HG03521 (cell line): ENCODE results near the gene PILRA.
"Not testable (repeated sequence)": the region's sequence is repeated elsewhere in the genome, so short reads cannot be mapped to it uniquely, and the experiment has no call there.

Experiments used
- ATAC-seq: cut with Tn5 transposase; IDR thresholded peaks from one replicate; pipeline ENCODE4 v1.9.1; 2021; ENCODE audit warnings: mild to moderate bottlenecking, moderate library complexity; ENCODE audit not compliant: unreplicated experiment

The PILRA gene

DNA sequence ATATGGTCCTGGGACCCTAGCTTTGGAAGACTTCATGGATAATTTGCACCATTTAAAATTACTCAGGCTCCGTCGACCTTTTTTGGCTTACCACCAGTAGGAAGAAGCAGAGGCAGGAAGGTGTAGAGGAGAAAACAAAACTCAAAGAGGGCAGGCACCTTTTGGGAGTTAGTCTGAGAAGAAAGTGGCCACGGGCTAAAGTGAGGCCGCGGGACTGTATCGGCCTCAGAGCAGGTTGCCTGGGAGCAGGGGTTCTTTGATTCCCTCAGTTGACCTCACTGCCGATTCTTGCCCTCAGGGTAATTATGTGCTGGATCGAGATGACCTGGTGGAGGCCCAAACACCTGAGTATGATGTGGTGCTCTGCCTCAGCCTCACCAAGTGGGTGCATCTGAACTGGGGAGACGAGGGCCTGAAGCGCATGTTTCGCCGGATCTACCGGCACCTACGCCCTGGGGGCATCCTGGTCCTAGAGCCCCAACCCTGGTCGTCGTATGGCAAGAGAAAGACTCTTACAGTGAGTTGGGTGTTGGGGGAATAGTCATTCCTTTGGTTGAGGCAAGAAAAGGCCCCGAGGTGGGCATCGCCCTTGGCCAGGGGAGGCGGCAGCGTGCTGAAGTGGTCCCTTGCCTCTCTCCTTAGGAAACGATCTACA, 59.5 kb downstream of the PILRA start:
- no peak for ATAC-seq

- ATAC-seq, result no peak
Observed at GRCh38 chr7:100433276-100433591, 59.9 kb downstream of the PILRA start.

DNA sequence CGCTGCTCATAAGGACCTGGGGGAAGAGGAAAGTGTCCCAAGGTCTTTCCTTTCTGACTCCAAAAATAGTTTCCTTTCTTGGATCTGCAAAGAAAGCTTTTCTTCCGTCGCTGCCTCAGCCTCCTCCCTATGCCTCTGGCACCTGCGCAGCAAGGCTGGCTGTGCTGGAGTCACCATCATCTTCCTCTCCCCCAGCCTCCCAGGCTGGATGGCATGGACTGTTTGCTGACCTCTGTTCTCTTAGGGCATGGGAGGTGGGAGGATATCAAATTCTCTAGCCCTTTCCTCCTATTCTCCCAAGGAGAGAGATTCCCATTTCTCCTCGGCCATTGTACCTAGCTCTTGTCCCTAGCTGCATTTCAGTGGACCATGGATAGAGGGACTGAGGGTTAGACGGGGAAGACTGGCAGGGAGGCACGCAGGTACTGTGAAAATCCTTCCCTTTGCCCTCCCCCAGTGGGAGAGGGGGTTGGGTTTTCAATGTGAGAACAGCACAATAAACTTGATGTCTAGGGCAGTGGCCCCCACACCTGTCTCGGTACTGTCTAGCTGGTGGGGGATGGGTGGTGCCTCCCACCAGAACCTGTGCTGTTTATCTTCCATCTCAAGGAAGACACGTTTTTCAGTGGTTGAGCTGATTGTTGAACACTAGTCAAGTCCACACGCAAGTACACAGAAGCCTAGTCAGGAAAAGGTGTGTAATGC, 60.5 kb downstream of the PILRA start:
- no peak for ATAC-seq

- no peak for ATAC-seq
Observed at GRCh38 chr7:100434297-100435144, 61.2 kb downstream of the PILRA start.

DNA sequence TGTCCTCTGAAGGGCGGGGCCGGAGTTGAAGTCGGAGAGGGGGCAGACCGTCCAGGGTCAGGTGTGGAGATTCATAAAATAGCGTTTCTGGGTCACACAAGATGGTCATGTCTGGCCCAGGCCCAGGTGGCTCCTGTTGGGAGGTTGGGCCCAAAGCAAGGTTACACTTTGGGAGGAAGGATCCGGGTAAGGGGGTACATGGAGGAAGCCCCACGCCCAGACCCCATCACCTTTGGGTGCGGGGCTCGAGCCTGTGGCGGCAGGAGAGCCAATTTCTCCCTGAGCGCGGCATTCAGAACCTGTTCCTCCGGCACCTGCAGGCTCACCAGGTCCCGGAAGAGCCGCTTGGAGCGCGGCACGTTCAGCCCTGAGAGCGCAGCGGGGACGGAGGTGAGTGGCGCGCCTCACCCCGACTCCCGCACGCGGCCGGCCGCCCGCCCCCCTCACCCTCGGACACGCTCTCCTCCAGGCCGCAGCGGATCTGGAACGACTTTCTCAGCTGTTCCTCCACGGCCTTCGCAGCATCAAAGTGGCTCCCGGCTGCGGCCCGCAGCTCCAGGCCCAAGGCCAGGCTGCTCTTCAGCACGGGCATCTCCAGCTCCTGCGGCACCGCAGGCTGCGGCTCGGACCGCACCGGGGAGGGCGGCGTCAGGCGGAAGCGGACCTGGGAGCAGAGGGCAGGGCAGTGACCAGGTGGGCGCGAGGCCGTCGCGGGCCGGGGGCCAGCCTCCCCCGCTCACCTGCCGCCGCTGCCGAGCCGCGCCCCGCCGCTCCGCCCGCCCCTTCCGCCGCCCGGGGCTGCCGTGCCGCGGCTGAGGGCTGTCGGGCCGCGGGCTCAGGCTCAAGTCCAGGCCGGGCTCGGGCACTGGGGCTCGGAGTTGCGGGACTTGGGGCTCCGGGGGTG, 62.4 kb downstream of the PILRA start:
- peak; percentile 25 for ATAC-seq

DNA sequence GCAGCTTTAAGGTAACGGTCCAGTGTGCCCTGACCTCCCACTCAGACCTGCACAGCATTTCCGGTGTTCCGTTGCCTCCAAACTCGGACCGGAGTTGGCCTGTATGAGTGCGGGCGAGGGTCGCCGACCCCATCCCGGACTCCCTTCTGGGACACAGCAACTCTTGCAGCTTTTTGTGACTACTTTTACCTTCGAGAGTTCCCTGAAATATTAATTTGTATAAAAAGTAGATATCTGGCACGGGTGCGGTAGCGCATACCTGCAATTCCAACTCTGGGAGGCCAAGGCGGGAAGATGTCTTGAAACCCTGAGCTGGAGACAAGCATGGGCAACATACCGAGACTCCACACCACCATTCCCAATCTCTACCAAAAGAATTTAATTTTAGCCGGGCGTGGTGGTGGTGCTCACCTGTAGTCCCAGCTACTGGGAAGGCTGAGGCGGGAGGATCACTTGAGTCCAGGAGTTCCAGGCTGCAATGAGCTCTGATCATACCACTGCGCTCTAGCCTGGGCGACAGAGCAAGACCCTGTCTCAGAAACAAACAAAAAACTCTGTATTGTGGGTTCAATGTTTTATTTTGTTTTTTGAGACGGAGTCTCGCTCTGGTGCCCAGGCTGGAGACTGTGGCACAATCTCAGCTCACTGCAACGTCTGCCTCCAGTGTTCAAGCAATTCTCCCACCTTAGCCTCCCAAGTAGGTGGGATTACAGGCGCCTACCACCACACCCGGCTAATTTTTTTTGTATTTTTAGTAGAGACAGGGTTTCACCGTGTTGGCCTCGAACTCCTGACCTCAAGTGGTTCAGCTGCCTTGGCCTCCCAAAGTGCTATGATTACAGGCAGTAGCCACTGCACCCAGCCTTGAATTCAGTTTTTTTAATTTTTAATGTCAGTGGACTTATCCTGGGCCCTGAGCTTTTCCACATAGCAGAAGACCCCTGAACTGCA, 64.1 kb downstream of the PILRA start:
- no peak for ATAC-seq

DNA sequence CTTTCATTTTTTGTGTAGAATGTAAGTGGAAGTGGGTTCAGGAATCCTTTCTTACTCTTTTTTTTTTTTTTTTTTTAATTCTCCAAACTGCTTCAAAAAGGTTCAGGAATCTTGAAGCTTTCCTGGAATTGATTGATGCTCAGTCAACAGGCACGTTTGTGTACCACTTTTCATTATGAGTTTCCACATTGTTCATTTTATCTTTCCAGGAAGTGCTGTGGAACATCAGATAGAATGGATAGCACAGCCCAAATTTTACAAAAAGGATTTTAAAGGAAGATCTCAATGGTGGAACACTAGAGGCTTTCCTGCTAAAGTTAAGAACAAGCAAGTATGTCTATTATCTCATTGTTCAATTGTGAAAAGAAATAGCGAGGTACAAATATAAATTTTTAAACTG, 64.9 kb downstream of the PILRA start:
- ATAC-seq, result no peak

DNA sequence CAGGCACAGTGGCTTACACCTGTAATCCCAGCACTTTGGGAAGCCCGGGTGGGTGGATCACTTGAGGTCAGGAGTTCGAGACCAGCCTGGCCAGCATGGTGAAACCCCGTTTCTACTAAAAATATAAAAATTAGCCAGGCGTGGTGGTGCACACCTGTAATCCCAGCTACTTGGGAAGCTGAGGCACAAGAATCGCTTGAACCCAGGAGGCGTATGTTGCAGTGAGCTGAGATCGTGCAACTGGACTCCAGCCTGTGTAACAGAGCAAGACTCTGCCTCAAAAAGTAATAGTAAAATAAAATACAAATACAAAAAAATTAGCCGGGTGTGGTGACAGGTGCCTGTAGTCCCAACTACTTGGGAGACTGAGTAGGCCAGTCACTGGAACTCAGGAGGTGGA, 65.4 kb downstream of the PILRA start:
- ATAC-seq, result not testable (repeated sequence)

GRCh38 chr7:100439244-100439643, 66.0 kb downstream of the PILRA start:
- not testable (repeated sequence) for ATAC-seq

- ATAC-seq, result no peak
Observed at GRCh38 chr7:100441641-100442535, 68.6 kb downstream of the PILRA start.

- no peak for ATAC-seq
Observed at GRCh38 chr7:100443096-100443840, 70.0 kb downstream of the PILRA start.

- ATAC-seq, result no peak
Observed at GRCh38 chr7:100444311-100445278, 71.3 kb downstream of the PILRA start.

DNA sequence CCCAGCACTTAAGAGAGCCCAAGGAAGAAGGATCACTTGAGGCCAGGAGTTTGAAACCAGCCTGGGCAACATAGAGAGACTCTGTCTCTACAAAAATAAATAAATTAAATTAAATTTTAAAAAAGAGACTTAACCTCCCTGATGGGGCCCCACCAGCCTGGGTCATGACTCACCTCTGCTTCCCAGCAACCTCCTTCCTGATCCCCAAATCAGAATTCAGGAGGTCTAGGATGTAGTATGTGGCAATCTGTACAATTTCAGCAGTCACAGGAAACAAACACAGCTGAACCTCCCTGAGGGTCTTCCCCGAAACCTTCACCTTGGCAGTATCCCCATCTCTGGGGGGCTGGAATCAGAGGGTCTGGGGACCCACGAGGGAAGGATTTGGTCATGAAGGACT, 72.8 kb downstream of the PILRA start:
- ATAC-seq, result no peak

- ATAC-seq, result not testable (repeated sequence)
Observed at GRCh38 chr7:100447363-100447762, 74.1 kb downstream of the PILRA start.

DNA sequence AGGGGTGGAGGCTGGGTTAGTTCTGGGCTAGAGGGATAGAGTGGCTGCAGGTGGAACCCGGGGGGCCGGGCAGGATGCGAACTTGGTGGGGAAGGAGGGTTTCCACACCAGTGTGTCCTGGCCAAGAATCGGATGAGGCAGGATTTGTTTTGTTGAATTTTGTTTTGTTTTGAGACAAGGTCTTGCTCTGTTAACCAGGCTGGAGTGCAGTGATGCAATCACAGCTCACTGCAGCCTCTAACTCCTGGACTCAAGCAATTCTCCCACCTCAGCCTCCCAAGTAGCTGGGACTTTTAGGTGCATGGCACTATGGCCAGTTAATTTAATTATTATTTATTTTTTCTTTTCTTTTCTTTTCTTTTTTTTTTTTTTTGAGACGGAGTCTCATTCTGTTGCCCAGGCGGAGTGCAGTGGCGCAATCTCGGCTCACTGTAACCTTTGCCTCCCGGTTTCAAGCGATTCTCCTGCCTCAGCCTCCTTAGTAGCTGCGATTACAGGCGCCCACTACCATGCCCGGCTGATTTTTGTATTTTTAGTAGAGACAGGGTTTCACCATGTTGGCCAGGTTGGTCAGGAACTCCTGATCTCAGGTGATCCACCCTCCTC, 76.0 kb downstream of the PILRA start:
- no peak for ATAC-seq
